Measurements from ENCODE around the gene SAE1.
A peak's percentile ranks its signal among the peaks of the same experiment; 100 is the strongest.
"Not testable (repeated sequence)": the region's sequence is repeated elsewhere in the genome, so short reads cannot be mapped to it uniquely, and the experiment has no call there.

Gene SAE1

GRCh38 chr19:47243364-47243775 lies 112.7 kb downstream of the SAE1 start:
- no peak for DNase-seq

- DNase-seq, result peak; percentile 75
These were observed 113.3 kb downstream of the SAE1 start for GRCh38 chr19:47243776-47244547.

DNA sequence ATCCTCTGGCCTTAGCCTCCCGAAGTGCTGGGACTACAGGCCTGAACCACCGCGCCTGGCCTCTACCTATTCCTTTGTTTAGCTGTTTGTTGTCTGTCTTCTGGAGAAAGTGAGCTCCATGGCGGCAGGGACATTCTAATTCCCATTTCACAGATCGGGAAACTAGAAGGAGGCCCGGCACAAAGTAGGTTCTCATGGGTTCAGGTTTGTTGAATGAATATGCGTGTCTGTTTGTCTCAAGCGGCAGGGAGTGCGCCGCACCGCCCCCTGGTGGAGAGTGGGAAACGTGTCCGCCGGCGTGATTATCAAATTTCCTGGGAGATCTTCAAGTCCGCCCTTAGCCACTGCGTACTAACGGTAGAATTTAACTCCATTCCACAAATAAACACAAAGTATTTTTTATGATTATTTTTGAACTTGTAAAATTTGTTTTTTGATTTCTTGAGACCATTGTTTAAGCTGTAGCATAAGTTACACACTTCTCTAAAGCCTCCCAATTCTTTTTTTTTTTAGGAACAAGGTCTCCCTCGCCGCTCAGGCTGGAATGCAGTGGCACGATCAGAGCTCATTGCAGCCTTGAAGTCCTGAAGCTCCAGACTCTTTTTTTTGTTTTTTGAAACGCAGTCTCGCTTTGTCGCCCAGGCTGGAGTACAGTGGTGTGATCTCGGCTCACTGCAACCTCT lies 116.8 kb downstream of the SAE1 start:
- no peak for DNase-seq

DNA sequence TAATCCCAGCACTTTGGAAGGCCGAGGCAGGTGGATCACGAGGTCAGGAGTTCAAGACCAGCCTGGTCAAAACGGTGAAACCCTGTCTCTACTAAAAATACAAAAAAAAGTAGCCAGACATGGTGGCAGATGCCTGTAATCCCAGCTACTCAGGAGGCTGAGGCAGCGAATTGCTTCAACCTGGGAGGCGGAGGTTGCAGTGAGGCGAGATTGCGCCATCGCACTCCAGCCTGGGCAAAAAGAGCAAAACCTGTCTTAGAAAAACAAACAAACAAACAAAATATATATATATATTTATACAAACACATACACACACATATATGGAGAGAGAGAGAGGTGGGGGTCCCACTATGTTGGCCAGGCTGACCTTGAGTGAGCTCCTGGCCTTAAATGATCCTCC lies 122.4 kb downstream of the SAE1 start:
- not testable (repeated sequence) for DNase-seq

- DNase-seq, result no peak
These were observed 122.8 kb downstream of the SAE1 start for GRCh38 chr19:47253467-47253881.

DNA sequence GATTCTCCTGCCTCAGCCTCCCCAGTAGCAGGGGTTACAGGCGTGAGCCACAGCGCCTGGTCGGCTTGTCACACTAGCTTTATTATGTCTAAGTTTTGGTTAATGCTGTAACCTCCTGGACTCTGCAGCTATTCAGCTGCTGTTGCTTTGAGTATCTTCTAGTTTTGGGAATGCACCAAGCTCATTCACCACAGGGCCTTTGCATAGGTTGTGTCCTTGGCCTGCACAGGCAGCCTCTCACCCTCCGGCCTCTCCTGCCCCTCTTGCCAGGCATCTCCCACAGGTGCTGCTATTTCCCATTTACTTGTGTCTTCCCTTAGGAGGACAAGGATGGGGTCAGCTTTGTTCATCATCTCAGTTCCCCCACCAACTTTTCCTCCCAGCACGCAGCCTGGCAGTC lies 123.3 kb downstream of the SAE1 start:
- no peak for DNase-seq

GRCh38 chr19:47255879-47256692 lies 125.5 kb downstream of the SAE1 start, which contains the start of gene CCDC9:
Gene CCDC9, plus strand, starts transcription at chr19:47256525. Its CDS starts 1,876 bp downstream, at chr19:47258401.
- DNase-seq, result peak; percentile 96

- peak; percentile 99 for DNase-seq
These were observed 126.2 kb downstream of the SAE1 start for GRCh38 chr19:47256693-47257410.

DNA sequence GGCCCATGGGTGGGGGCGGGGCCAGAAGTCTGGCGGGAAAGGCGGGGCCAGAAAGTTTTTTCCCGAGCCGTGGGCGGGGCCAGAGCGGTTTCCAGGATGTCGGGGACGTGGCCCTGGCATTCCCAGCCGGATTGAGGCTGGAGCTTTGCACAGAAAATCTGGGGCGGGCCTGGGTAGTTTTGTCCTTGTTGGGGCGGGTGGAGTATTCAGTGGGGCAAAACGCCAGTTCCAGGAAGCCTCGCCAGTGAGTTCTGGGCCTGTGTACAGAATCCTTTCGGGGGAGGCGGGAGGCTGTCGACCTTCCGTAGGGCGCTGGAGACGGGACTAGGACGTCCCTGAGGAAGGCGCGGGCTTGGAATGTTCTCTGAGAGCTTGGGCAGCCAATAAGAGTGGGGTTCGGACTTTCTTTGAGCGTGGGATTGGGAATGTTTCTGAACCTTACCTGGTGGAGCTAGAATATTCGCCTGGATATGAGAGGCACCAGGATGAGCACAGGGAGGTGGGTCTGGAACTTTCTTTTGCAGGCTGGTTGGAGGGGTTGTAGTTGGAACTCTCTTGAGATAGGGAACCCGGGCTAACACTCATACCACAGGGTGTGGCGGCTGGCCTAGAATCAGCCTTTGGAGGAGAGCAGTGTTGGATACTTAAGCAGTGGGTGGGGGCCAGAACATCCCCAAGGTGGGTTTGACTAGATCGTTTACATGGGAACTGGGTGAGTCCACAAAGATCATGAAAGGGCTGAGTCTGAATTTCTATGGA lies 127.0 kb downstream of the SAE1 start:
- no peak for DNase-seq

GRCh38 chr19:47258434-47258833 lies 127.8 kb downstream of the SAE1 start:
- DNase-seq, result no peak

- no peak for DNase-seq
These were observed 128.4 kb downstream of the SAE1 start for GRCh38 chr19:47258895-47259555.

Data from NCI-H526 treated with DMSO at 0.1 percent for 48 hours (cell line).